Measurements from ENCODE around the gene DHCR24. TPM values are rescaled to one million over a fixed set of nuclear protein-coding genes. Genes with fewer than 3 reads are reported as not detected.

Gene DHCR24
- total RNA-seq, 6 experiments from 2014 or later, result 39.3 to 88.4 (median 74.8) TPM

DNA sequence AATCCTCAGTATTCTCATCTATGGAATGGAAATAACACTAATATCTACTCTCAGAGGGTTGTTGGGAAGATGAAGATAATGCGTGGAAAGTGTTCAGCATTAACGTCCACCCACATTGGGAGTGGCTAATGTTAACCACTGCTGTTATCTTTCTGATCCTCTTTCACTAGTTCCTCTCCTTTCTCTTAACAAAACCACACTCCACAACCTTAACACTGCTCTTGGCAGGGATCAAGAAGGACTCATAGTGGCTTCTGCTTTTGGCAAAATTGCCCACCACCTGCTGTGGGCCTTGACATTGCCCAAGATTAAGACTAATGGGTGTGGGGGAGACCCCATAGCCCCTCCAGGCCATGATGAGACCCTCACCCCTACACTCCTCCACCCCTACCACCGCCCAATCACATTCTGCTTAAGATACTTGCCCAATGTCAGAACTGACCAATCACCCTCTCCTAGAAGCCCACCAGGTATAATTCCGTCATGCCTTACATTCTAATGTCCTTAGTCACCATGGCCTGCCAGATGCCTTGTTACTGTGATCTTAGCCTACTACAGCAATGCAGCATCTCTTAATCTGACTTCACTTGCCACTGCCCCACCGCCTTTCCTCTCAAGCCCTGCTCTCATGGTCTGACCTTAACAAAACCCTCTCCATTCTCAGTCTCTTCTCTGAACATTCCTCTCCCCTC is 27.1 kb downstream of the DHCR24 start:
- Mint-ChIP-seq H3K9me3 (no peaks in the 10 kb centered on the region), H3K36me3 (ENCODE audit: low read depth) (peaks cover 44% of the 10 kb centered on the region), H3K27ac (peak overlapping the region; percentile 39), H3K4me1 (ENCODE audit: low read depth) (peaks cover 75% of the 10 kb centered on the region), H3K27me3 (ENCODE audit: insufficient read depth) (peaks cover 7% of the 10 kb centered on the region), H3K4me3 (peak overlapping the region; percentile 40)
- no peak for TF ChIP-seq CTCF (IDR thresholded peaks at IDR 0.05)
- DNase-seq, result no peak

DNA sequence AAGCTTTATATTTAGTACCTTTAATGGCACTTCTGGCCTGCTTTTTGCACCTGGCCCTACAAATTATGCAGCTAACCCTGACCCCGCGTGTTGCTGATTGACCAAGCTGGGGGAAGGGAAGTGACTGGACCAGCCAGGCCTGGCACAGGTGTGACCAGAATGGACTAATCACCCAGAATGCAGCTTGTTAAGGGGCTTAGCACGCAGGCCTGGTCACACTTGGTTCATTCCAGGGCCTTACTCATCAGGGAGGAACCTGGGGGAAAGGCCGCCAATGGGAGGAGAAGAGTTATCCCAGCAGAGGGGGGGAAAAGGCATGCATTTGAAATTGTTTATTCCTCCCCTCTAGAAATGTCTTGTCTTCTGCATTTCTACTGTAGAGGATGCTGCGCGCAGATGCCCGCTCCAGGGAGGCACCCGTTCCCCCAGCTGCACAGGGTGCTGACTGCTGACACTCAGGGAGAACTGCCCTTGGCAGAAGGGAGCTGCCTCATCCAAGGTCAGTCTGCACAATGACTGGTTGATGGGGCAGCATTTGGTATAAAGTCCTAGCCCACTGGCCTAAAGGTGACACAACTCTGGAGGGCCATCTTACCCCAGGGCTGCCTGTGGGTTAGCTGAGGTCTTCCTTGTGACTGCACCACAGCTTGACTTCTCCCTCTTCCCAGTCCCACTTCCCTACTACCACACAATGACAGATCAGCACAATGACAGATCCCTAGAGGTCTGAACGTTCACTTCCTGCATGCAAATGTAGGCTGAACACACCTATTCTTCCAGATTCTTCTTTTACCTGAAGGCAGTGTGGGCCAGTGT is 29.0 kb downstream of the DHCR24 start:
- Mint-ChIP-seq H3K36me3 (ENCODE audit: low read depth) (peaks cover 42% of the 10 kb centered on the region), H3K27me3 (ENCODE audit: insufficient read depth) (peaks cover 5% of the 10 kb centered on the region), H3K9me3 (no peaks in the 10 kb centered on the region), H3K27ac (peak overlapping the region; percentile 26; the same call in 1 of the 2 replicates), H3K4me3 (no peak overlapping the region), H3K4me1 (ENCODE audit: low read depth) (peaks cover 70% of the 10 kb centered on the region)
- peak; percentile 58 for DNase-seq
- no peak for TF ChIP-seq CTCF (IDR thresholded peaks at IDR 0.05)

DNA sequence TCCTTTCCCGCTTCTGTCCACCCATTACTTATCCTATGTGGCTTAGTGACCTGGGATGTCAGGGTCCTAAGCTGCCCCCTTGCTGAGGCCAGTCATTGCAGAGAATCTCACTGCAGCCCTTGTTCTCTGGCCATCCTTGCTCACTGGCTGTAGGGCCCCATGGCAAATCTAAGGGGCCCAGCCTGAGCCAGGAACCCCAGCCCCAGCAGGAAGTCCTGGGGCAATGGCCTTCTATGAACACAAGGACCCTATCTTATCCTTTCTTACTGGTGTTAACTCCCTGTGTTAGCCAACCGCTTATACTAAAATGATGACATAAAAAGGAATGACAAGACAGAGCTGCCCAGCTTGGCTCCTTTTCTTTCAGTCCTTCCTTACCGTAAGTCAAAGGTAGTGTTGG is 29.9 kb downstream of the DHCR24 start:
- peaks cover 36% of the 10 kb centered on the region for H3K36me3 Mint-ChIP-seq (ENCODE audit: low read depth)
- H3K9me3 Mint-ChIP-seq, result no peaks in the 10 kb centered on the region
- H3K4me3 Mint-ChIP-seq, result no peak overlapping the region
- DNase-seq, result no peak
- TF ChIP-seq CTCF (IDR thresholded peaks at IDR 0.05), result no peak
- H3K27me3 Mint-ChIP-seq (ENCODE audit: insufficient read depth), result peaks cover 5% of the 10 kb centered on the region
- H3K27ac Mint-ChIP-seq, result peak overlapping the region; percentile 63
- peaks cover 67% of the 10 kb centered on the region for H3K4me1 Mint-ChIP-seq (ENCODE audit: low read depth)

DNA sequence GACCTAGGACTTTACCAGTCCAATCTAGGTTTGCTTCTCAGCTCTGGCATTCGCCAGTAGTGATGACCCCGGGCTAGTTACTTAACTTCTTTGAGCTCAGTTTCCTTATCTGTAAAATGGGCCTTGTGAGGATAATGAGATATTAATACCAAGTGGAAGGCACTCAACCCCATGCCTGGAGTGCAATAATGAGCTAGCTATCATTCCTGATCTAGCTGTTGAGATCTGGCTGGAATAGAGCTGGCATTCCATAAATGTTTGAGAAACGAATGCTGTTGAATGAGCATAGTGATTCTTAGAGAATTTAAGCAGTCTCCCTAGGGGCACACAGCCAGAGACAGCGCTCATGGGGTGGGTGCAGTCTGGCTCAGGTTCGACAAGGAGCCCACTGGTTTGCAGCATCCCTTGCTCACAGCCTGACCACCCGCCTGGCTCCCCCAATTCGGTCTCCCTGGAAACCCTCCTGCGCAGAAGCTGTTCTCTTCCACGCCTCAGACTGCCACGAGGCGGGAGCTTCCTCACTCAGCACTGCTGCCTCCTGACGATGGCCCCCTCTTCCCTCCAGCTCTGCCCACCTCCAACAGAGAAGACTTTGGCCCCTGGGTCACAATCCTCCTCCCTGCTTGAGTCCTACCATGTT is 32.5 kb downstream of the DHCR24 start:
- Mint-ChIP-seq H3K4me1 (ENCODE audit: low read depth) (peaks cover 67% of the 10 kb centered on the region), H3K4me3 (no peak overlapping the region), H3K27me3 (ENCODE audit: insufficient read depth) (peaks cover 2% of the 10 kb centered on the region; the same call in 1 of the 2 replicates), H3K36me3 (ENCODE audit: low read depth) (peaks cover 30% of the 10 kb centered on the region), H3K27ac (no peak overlapping the region; the same call in 1 of the 2 replicates), H3K9me3 (no peaks in the 10 kb centered on the region)
- no peak for TF ChIP-seq CTCF (IDR thresholded peaks at IDR 0.05)
- DNase-seq, result peak; percentile 25

DNA sequence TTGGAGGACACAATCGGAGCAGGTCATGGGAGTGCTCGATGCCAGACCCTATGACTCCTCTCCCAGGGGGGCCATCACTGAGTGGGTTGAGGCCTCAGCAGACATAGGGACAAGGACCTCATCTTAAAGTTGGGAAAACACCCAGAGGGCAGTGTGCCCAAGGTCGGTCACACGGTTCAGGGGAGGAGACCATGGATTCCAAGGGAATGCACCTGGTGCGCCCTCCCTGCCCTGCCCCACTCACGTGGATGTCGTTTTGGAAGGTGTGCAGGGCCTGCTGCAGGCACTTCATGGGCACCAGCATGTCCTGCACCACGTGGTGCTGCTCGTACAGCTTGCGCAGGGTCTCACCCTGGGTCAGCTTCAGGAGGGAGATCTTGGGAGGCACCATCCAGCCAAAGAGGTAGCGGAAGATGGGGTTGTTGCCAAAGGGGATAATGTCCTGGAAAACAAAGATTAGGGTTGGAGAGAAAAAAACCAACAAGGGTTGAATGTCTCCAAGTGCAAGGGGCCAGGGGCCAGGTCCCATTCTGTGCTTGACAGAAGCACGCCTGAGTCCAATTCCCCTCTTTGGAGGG is 33.1 kb downstream of the DHCR24 start:
- no peak for TF ChIP-seq CTCF (IDR thresholded peaks at IDR 0.05)
- Mint-ChIP-seq H3K4me3 (no peak overlapping the region), H3K27me3 (ENCODE audit: insufficient read depth) (peaks cover 2% of the 10 kb centered on the region; the same call in 1 of the 2 replicates), H3K36me3 (ENCODE audit: low read depth) (peaks cover 28% of the 10 kb centered on the region; the same call in 1 of the 2 replicates), H3K27ac (no peak overlapping the region), H3K9me3 (no peaks in the 10 kb centered on the region), H3K4me1 (ENCODE audit: low read depth) (peaks cover 68% of the 10 kb centered on the region)
- DNase-seq, result no peak
